ENCODE measurements around the gene SUMO4.

The SUMO4 gene

DNA sequence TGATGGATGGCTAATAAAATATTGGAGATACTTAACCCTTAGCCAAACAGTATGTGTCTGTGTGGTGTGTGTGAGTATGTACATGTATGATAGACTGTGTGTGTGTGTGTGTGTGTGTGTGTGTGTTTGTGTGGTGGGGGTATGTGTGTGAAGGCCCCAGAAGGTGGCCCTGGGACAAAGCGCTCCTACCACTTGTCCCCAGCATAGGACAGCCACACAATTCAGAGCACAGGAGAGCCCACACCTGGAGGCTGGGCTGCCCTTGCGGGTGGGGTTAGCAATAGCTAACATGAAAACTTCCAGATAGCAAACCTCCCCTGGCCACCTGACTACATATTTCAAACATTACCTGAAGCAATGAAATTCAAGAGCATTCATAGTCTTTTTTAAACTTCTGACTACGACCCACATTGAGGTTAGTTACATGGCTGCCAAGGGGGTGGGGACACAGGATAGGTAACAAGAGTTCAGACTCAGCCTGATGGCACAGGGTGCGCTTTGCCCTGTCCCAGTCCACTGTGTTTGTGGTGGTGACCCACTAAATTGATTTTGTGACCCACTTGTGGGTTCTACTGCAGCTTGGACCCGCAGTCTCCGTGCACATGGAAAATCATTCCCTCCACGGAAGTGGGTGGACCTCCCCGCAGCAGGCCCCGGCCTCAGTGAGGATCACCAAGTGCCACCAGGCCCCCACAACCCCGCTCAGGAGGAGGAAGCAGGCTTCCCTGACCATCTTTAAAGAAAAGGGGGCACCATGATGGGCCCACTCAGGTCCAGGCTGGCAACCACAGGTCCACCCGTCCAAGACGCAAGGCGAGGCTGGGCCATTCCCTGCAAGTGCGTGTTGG is 50.0 kb downstream of the SUMO4 start:
- Histone ChIP-seq H3K4me1 (ENCODE audit: control insufficient read depth, insufficient read depth, low read length) (peaks cover 4% of the 10 kb centered on the region), H3K27me3 (ENCODE audit: control insufficient read depth, insufficient read depth, low read length, poor library complexity, severe bottlenecking) (peaks cover 43% of the 10 kb centered on the region), H3K9me3 (ENCODE audit: control insufficient read depth, low read length) (no peaks in the 10 kb centered on the region), H3K36me3 (ENCODE audit: control insufficient read depth, insufficient read depth, low read length) (no peaks in the 10 kb centered on the region), H3K27ac (ENCODE audit: insufficient read depth, low read depth, low read length, poor library complexity, severe bottlenecking) (no peak overlapping the region), H3K4me3 (ENCODE audit: insufficient read depth, low read depth, low read length) (peak overlapping the region; percentile 40)
- WGBS, 2 experiments, result 92% methylated on average over 14 of the region's 14 CpGs

Measured in ectodermal cell (in vitro differentiated cells).